A549 (cell line): ENCODE measurements around the gene BABAM2. TPM values are rescaled to one million over a fixed set of nuclear protein-coding genes. Genes with fewer than 3 reads are reported as not detected.

Experiments used
- ATAC-seq, 2 experiments: fragments of 200-7000 bp in 1 of 2; fragments of >200 bp in 1 of 2; cut with Nextera tagmentation in 1 of 2; cut with Tn5 transposase in 1 of 2; 3 replicates each; pipeline versions ENCODE4 v1.8.0 to v1.9.1; 2018 to 2020; ENCODE audit warnings: mild to moderate bottlenecking in 1 of 2, moderate library complexity in 1 of 2
- CTCF ChIA-PET: fragments of 300-600 bp; sonication (Branson Sonifier 250); formaldehyde crosslinking; extraction: SDS; loops from one replicate; lab custom pipeline; 2021; ENCODE audit warnings: antibody characterized with exemption, inconsistent platforms; lab: Yijun Ruan, JAX
- POLR2A ChIA-PET: fragments of 350-600 bp; formaldehyde crosslinking; extraction: SDS; loops from one replicate; lab custom pipeline; 2021; ENCODE audit warnings: antibody characterized with exemption, inconsistent platforms; lab: Yijun Ruan, JAX
- DNase-seq, 2 experiments: peaks; one replicate each; pipeline versions ENCODE4 v3.0.0 to v3.0.0-alpha.2; 2011 to 2016; ENCODE audit warnings: low read depth in 1 of 2, low spot score in 1 of 2
- FAIRE-seq: peaks from 2 replicates; lab custom pipeline; 2011; peaks lifted over from hg19 to GRCh38; lab: Jason Lieb, UNC
- H3K27ac ChIP-seq, 2 experiments: fragments of >200 bp; sonication (Bioruptor Twin); formaldehyde crosslinking; 3 replicates each; pipeline ENCODE4 v1.5.1; 2016 to 2017
- H3K4me1 ChIP-seq: fragments of >200 bp; sonication (Bioruptor Twin); formaldehyde crosslinking; 3 replicates; pipeline ENCODE4 v1.6.1; 2016
- H3K4me2 ChIP-seq: fragments of >200 bp; sonication (Bioruptor Twin); formaldehyde crosslinking; 3 replicates; pipeline ENCODE4 v1.6.1; 2016
- H3K4me3 ChIP-seq: fragments of >200 bp; sonication (Bioruptor Twin); formaldehyde crosslinking; 3 replicates; pipeline ENCODE4 v1.5.1; 2016
- H3K9me3 ChIP-seq: fragments of >200 bp; sonication (Bioruptor Twin); formaldehyde crosslinking; 3 replicates; pipeline ENCODE4 v1.6.1; 2016
- BHLHE40 ChIP-seq: IDR thresholded peaks from 2 replicates; pipeline ENCODE4 v1.6.1; 2012; ENCODE audit warnings: low read depth, low read length, inconsistent platforms
- CBX2 ChIP-seq: fragments of 200-600 bp; sonication (generic); IDR thresholded peaks from 2 replicates; pipeline ENCODE4 v1.6.1; 2016; ENCODE audit warnings: low read depth, mild to moderate bottlenecking, borderline replicate concordance
- CBX8 ChIP-seq: fragments of 200-600 bp; sonication (generic); IDR thresholded peaks from 2 replicates; pipeline ENCODE4 v1.6.1; 2016
- CEBPB ChIP-seq, 2 experiments: fragments of >200 bp in 1 of 2; sonication (Bioruptor Twin) in 1 of 2; formaldehyde crosslinking in 1 of 2; IDR thresholded peaks; 2 replicates each; pipeline ENCODE4 v1.6.1; 2012 to 2016
- EHF ChIP-seq: fragments of 250-450 bp; sonication (Bioruptor Pico); IDR thresholded peaks from 2 replicates; pipeline ENCODE4 v1.5.0; 2020; ENCODE audit warnings: mild to moderate bottlenecking
- FOSL2 ChIP-seq, 2 experiments: fragments of 450-650 bp in 1 of 2; fragments of >200 bp in 1 of 2; sonication (Bioruptor Twin) in 1 of 2; formaldehyde crosslinking; IDR thresholded peaks; 2 replicates each; pipeline versions ENCODE4 v1.5.0 to v1.6.1; 2016 to 2020; ENCODE audit warnings: mild to moderate bottlenecking in 1 of 2, moderate library complexity in 1 of 2
- GATA3 ChIP-seq: IDR thresholded peaks from 2 replicates; pipeline ENCODE4 v1.6.1; 2012; ENCODE audit warnings: borderline replicate concordance
- HDAC2 ChIP-seq: fragments of 200-600 bp; sonication (generic); IDR thresholded peaks from 2 replicates; pipeline ENCODE4 v1.6.1; 2016
- HEYL ChIP-seq: fragments of 250-450 bp; sonication (Bioruptor Pico); IDR thresholded peaks from 2 replicates; pipeline ENCODE4 v1.8.0; 2021; ENCODE audit warnings: mild to moderate bottlenecking, moderate library complexity
- HOXB13 ChIP-seq: fragments of 250-450 bp; sonication (Bioruptor Pico); IDR thresholded peaks from 2 replicates; pipeline ENCODE4 v1.5.0; 2020; ENCODE audit warnings: low read depth, mild to moderate bottlenecking, moderate library complexity
- JUN ChIP-seq, 2 experiments: fragments of >200 bp; sonication (Bioruptor Twin); formaldehyde crosslinking; IDR thresholded peaks; 2 replicates in 1 of 2; 3 replicates in 1 of 2; pipeline ENCODE4 v1.6.1; 2016 to 2017
- JUNB ChIP-seq: fragments of >200 bp; sonication (Bioruptor Twin); formaldehyde crosslinking; IDR thresholded peaks from 2 replicates; pipeline ENCODE4 v1.6.1; 2016
- MAFK ChIP-seq: fragments of 450-650 bp; IDR thresholded peaks from 2 replicates; pipeline ENCODE4 v1.6.1; 2014; ENCODE audit not compliant: partially characterized antibody
- MAZ ChIP-seq: fragments of 150-350 bp; IDR thresholded peaks from 2 replicates; pipeline ENCODE4 v1.6.1; 2014; ENCODE audit warnings: antibody characterized with exemption, low read depth, low read length, borderline replicate concordance
- NFE2L2 ChIP-seq: fragments of 150-350 bp; conservative IDR thresholded peaks from 2 replicates; pipeline ENCODE4 v1.6.1; 2014; ENCODE audit warnings: low read length
- NPAS2 ChIP-seq: fragments of 250-450 bp; sonication (Bioruptor Pico); IDR thresholded peaks from 2 replicates; pipeline ENCODE4 v1.8.0; 2022; ENCODE audit warnings: mild to moderate bottlenecking, moderate library complexity, borderline replicate concordance
- PHF8 ChIP-seq: fragments of 200-600 bp; sonication (generic); IDR thresholded peaks from 2 replicates; pipeline ENCODE4 v1.6.1; 2016; ENCODE audit warnings: low read depth, mild to moderate bottlenecking, antibody characterized with exemption, moderate library complexity, borderline replicate concordance
- POLR2A ChIP-seq: IDR thresholded peaks from 2 replicates; pipeline ENCODE4 v1.6.1; 2012; ENCODE audit warnings: mild to moderate bottlenecking, low read length
- POLR2AphosphoS2 ChIP-seq: conservative IDR thresholded peaks from 2 replicates; pipeline ENCODE4 v1.6.1; 2012; ENCODE audit warnings: low read length, improper control_type of control experiment, inconsistent platforms
- RARB ChIP-seq: fragments of 250-450 bp; sonication (Bioruptor Pico); IDR thresholded peaks from 2 replicates; pipeline ENCODE4 v1.8.0; 2021; ENCODE audit warnings: mild to moderate bottlenecking, moderate library complexity
- RFX5 ChIP-seq: fragments of 450-650 bp; IDR thresholded peaks from 2 replicates; pipeline ENCODE4 v1.7.1; 2014; ENCODE audit warnings: antibody characterized with exemption, mild to moderate bottlenecking, moderate library complexity
- RNF2 ChIP-seq: fragments of 200-600 bp; sonication (generic); IDR thresholded peaks from 2 replicates; pipeline ENCODE4 v1.6.1; 2016; ENCODE audit warnings: low read depth, mild to moderate bottlenecking, antibody characterized with exemption, moderate library complexity, borderline replicate concordance
- SREBF2 ChIP-seq: fragments of 450-650 bp; IDR thresholded peaks from 2 replicates; pipeline ENCODE4 v1.6.1; 2014; ENCODE audit warnings: mild to moderate bottlenecking, moderate library complexity
- ZC3H11A ChIP-seq: fragments of 450-650 bp; IDR thresholded peaks from 2 replicates; pipeline ENCODE4 v1.6.1; 2014; ENCODE audit warnings: antibody characterized with exemption, mild to moderate bottlenecking
- WGBS: methylation state at CpG from one replicate; pipeline ENCODE4 v1.1.6; 2017; ENCODE audit errors: missing lambda C conversion rate; 5-methylcytosine and 5-hydroxymethylcytosine counted together
- polyA plus RNA-seq, 4 experiments: library from polyadenylated mRNA; depleted of rRNA in 3 of 4; stranded (reverse); fragments of >200 nt; fragmentation: RNase III in 1 of 4; extraction: RNeasy Plus Mini Kit Qiagen cat#74134 plus additional on column Dnase treatment in 1 of 4; gene quantifications; 2 replicates in 3 of 4; 3 replicates in 1 of 4; pipeline ENCODE4 v1.2.3, GENCODE V29; 2011 to 2017
- TF ChIP-seq, protein P1 (sequence below): IDR thresholded peaks from 2 replicates; pipeline ENCODE4 v1.6.1; 2012
- TF ChIP-seq, protein P2 (sequence below): fragments of 250-450 bp; sonication (Bioruptor Pico); IDR thresholded peaks from 2 replicates; pipeline ENCODE4 v1.5.0; 2021; ENCODE audit warnings: mild to moderate bottlenecking, moderate library complexity, borderline replicate concordance
- TF ChIP-seq, protein P3 (sequence below): IDR thresholded peaks from 2 replicates; pipeline ENCODE4 v1.6.1; 2012
- TF ChIP-seq, protein P4 (sequence below): fragments of 250-450 bp; sonication (Bioruptor Pico); IDR thresholded peaks from 2 replicates; pipeline ENCODE4 v1.5.0; 2020; ENCODE audit warnings: low read depth, mild to moderate bottlenecking, moderate library complexity
- TF ChIP-seq, protein P5 (sequence below): IDR thresholded peaks from 2 replicates; pipeline ENCODE4 v1.6.1; 2012; ENCODE audit warnings: low read depth, borderline replicate concordance
- TF ChIP-seq, protein P6 (sequence below): fragments of 450-650 bp; IDR thresholded peaks from 2 replicates; pipeline ENCODE4 v1.6.1; 2014; ENCODE audit warnings: antibody characterized with exemption

The BABAM2 gene
- polyA plus RNA-seq, 2 of the 4 experiments (the other 2 are of a cell fraction) = 53.7 to 78.4 TPM

DNA sequence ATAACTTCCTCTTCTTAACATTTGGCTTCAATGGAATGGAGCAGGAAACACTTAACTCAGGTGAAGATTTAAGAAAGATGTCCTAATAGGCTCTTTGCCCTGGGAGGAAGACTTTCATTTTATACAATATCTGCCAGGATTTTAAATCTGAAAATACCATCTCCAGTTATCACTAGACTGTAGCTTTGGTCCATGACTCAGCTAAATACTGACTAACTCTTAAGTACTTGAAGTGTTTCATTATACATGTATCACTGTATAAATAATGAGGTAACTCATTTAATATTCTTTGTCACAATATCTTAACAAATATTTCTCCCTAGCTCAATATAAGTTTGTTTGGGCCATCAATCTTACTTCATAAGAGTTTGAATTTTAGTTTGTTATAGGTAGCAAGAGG is 35.1 kb upstream of the BABAM2 start:
- Histone ChIP-seq H3K4me2 (peak overlapping the region; percentile 30), H3K4me3 (no peak overlapping the region), H3K4me1 (peaks cover 35% of the 10 kb centered on the region), H3K9me3 (peaks cover 16% of the 10 kb centered on the region; the same call in 2 of the 3 replicates), H3K27ac (peak overlapping the region; percentile 50 to 75)
- TF ChIP-seq, protein P1, sequence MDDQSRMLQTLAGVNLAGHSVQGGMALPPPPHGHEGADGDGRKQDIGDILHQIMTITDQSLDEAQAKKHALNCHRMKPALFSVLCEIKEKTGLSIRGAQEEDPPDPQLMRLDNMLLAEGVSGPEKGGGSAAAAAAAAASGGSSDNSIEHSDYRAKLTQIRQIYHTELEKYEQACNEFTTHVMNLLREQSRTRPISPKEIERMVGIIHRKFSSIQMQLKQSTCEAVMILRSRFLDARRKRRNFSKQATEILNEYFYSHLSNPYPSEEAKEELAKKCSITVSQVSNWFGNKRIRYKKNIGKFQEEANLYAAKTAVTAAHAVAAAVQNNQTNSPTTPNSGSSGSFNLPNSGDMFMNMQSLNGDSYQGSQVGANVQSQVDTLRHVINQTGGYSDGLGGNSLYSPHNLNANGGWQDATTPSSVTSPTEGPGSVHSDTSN = no peak
- TF ChIP-seq HDAC2 (no peak), MAFK (peak; percentile 97), RNF2 (no peak), POLR2A (no peak), CBX8 (no peak), NFE2L2 (peak; percentile 94), JUN (IDR thresholded peaks at IDR 0.05) (no peak), POLR2AphosphoS2 (no peak), HEYL (CRISPR knock-in tag) (no peak), JUNB (0 out of 2 replicates have a peak, but pooled peaks have one; percentile 30), BHLHE40 (no peak), NPAS2 (CRISPR knock-in tag) (no peak), SREBF2 (no peak), FOSL2 (IDR thresholded peaks at IDR 0.05) (no peak), FOSL2 (CRISPR knock-in tag; IDR thresholded peaks at IDR 0.05) (peak; percentile 73), PHF8 (no peak), HOXB13 (CRISPR knock-in tag) (0 out of 2 replicates have a peak, but pooled peaks have one; percentile 38), MAZ (no peak), GATA3 (peak; percentile 43; the same call in 1 of the 2 replicates), RFX5 (no peak)
- TF ChIP-seq, protein P2, sequence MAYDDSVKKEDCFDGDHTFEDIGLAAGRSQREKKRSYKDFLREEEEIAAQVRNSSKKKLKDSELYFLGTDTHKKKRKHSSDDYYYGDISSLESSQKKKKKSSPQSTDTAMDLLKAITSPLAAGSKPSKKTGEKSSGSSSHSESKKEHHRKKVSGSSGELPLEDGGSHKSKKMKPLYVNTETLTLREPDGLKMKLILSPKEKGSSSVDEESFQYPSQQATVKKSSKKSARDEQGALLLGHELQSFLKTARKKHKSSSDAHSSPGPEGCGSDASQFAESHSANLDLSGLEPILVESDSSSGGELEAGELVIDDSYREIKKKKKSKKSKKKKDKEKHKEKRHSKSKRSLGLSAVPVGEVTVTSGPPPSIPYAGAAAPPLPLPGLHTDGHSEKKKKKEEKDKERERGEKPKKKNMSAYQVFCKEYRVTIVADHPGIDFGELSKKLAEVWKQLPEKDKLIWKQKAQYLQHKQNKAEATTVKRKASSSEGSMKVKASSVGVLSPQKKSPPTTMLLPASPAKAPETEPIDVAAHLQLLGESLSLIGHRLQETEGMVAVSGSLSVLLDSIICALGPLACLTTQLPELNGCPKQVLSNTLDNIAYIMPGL = no peak
- TF ChIP-seq, protein P3, sequence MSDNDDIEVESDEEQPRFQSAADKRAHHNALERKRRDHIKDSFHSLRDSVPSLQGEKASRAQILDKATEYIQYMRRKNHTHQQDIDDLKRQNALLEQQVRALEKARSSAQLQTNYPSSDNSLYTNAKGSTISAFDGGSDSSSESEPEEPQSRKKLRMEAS = no peak
- TF ChIP-seq, protein P4, sequence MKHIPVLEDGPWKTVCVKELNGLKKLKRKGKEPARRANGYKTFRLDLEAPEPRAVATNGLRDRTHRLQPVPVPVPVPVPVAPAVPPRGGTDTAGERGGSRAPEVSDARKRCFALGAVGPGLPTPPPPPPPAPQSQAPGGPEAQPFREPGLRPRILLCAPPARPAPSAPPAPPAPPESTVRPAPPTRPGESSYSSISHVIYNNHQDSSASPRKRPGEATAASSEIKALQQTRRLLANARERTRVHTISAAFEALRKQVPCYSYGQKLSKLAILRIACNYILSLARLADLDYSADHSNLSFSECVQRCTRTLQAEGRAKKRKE (CRISPR knock-in tag) = no peak
- TF ChIP-seq, protein P5, sequence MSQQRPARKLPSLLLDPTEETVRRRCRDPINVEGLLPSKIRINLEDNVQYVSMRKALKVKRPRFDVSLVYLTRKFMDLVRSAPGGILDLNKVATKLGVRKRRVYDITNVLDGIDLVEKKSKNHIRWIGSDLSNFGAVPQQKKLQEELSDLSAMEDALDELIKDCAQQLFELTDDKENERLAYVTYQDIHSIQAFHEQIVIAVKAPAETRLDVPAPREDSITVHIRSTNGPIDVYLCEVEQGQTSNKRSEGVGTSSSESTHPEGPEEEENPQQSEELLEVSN = no peak
- peak in 1 of 2 experiments; percentile 80; a peak in 4 of 6 replicates for ATAC-seq
- ChIA-PET POLR2A (no interaction called here), CTCF (interaction anchor here (1.1 to 1.7 kb wide), 3 partner anchors 11 to 57 kb away, joined by 3 to 4 read pairs (median 3); no protein-coding TSS in a partner anchor)
- peak; percentile 56 for FAIRE-seq
- peak in 1 of 2 experiments; percentile 59 for DNase-seq

DNA sequence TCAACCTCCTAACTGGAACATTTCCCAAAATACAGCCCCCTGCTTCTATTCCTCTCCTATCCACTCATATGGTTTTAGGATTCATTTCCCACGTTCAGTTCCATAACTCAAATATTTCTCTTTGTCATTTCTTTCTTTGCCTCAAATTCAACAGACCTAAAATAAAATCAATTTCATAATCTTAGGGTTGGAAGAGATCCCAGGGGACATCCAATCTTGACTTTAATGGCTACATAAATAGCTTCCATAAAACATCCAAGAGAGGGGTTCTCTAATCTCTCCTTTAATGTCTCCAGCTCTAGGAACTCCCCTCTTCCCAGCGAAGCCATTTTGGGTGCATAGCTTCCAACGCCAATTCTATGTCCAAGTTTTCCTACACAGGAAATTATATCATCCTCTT is 34.1 kb upstream of the BABAM2 start:
- WGBS = 81% methylated on average over 3 of the region's 3 CpGs
- Histone ChIP-seq H3K4me3 (no peak overlapping the region), H3K27ac (peak overlapping the region; percentile 50 to 53; a peak in 5 of 6 replicates), H3K4me1 (peaks cover 39% of the 10 kb centered on the region), H3K4me2 (no peak overlapping the region), H3K9me3 (peaks cover 16% of the 10 kb centered on the region; the same call in 2 of the 3 replicates)
- CTCF ChIA-PET = interaction anchor here (0.7 to 1.7 kb wide), 6 partner anchors 12 to 183 kb away, joined by 3 to 6 read pairs (median 3); no protein-coding TSS in a partner anchor
- DNase-seq = no peak
- POLR2A ChIA-PET = no interaction called here
- no peak for FAIRE-seq
- TF ChIP-seq, protein P5 = no peak
- no peak for TF ChIP-seq FOSL2 (IDR thresholded peaks at IDR 0.05)
- no peak for TF ChIP-seq FOSL2 (CRISPR knock-in tag; IDR thresholded peaks at IDR 0.05)
- TF ChIP-seq, protein P6, sequence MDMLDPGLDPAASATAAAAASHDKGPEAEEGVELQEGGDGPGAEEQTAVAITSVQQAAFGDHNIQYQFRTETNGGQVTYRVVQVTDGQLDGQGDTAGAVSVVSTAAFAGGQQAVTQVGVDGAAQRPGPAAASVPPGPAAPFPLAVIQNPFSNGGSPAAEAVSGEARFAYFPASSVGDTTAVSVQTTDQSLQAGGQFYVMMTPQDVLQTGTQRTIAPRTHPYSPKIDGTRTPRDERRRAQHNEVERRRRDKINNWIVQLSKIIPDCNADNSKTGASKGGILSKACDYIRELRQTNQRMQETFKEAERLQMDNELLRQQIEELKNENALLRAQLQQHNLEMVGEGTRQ = no peak
- TF ChIP-seq CEBPB (IDR thresholded peaks at IDR 0.05) = no peak
- TF ChIP-seq ZC3H11A = no peak
- no peak for TF ChIP-seq RARB (CRISPR knock-in tag)
- TF ChIP-seq CBX2 = no peak
- TF ChIP-seq BHLHE40 = no peak
- TF ChIP-seq EHF = no peak
- ATAC-seq = no peak
